Adrenal gland (tissue), 5 donors: ENCODE measurements around the gene NHERF1.

Experiments
- CTCF ChIP-seq, 6 experiments: fragments of 450-650 bp in 4 of 6; fragments of 200-600 bp in 2 of 6; sonication (generic) in 1 of 6; IDR thresholded peaks; 1 replicate in 5 of 6; 2 replicates in 1 of 6; pipeline versions ENCODE4 v1.5.1 to v1.8.0; 2016 to 2021; ENCODE audit warnings: antibody characterized with exemption in 6 of 6, mild to moderate bottlenecking in 2 of 6, moderate library complexity in 1 of 6
- POLR2A ChIP-seq, 2 donors: fragments of 450-650 bp; IDR thresholded peaks; one replicate each; pipeline ENCODE4 v1.6.1; 2017; ENCODE audit warnings: antibody characterized with exemption in 2 of 2, mild to moderate bottlenecking in 2 of 2, moderate library complexity in 1 of 2
- donor health status: DM: no; HTN: no; CAD: no.

- no peak for TF ChIP-seq CTCF (IDR thresholded peaks at IDR 0.05)
- no peak for TF ChIP-seq POLR2A (IDR thresholded peaks at IDR 0.05)
Observed at GRCh38 chr17:74778960-74779359, 30.5 kb downstream of the NHERF1 start.
